Liver (tissue), 3 donors: ENCODE results near the gene RPL7A.

Source experiments
- ATF3 ChIP-seq: IDR thresholded peaks from 2 replicates; pipeline ENCODE4 v1.6.1; 2016; ENCODE audit warnings: antibody characterized with exemption
- CTCF ChIP-seq: fragments of 150-350 bp; IDR thresholded peaks from 2 replicates; pipeline ENCODE4 v1.5.1; 2017; ENCODE audit warnings: improper control_type of control experiment, low read depth, low read length; ENCODE audit not compliant: missing input control
- EGR1 ChIP-seq, 2 donors: IDR thresholded peaks; 2 replicates each; pipeline ENCODE4 v1.6.1; 2016 to 2018; ENCODE audit warnings: antibody characterized with exemption in 2 of 2, low read depth in 2 of 2
- GABPA ChIP-seq, 2 donors: IDR thresholded peaks in 1 of 2; conservative IDR thresholded peaks in 1 of 2; 2 replicates each; pipeline ENCODE4 v1.6.1; 2016; ENCODE audit warnings: antibody characterized with exemption in 2 of 2, mild to moderate bottlenecking in 1 of 2, moderate library complexity in 1 of 2
- MAX ChIP-seq: IDR thresholded peaks from 2 replicates; pipeline ENCODE4 v1.6.1; 2016; ENCODE audit warnings: antibody characterized with exemption
- NR2F2 ChIP-seq: IDR thresholded peaks from 2 replicates; pipeline ENCODE4 v1.6.1; 2016; ENCODE audit warnings: antibody characterized with exemption
- RAD21 ChIP-seq, 2 donors: IDR thresholded peaks; 2 replicates each; pipeline ENCODE4 v1.6.1; 2016; ENCODE audit warnings: antibody characterized with exemption in 2 of 2, mild to moderate bottlenecking in 2 of 2
- REST ChIP-seq: IDR thresholded peaks from 2 replicates; pipeline ENCODE4 v1.6.1; 2016; ENCODE audit warnings: antibody characterized with exemption, mild to moderate bottlenecking
- RXRA ChIP-seq, 2 donors: IDR thresholded peaks; 2 replicates each; pipeline ENCODE4 v1.6.1; 2017 to 2018; ENCODE audit warnings: antibody characterized with exemption in 2 of 2, mild to moderate bottlenecking in 1 of 2
- SP1 ChIP-seq: IDR thresholded peaks from 2 replicates; pipeline ENCODE4 v1.6.1; 2018; ENCODE audit warnings: antibody characterized with exemption, mild to moderate bottlenecking
- TAF1 ChIP-seq: conservative IDR thresholded peaks from 2 replicates; pipeline ENCODE4 v1.6.1; 2016; ENCODE audit warnings: antibody characterized with exemption, mild to moderate bottlenecking
- ZBTB33 ChIP-seq: IDR thresholded peaks from 2 replicates; pipeline ENCODE4 v1.6.1; 2016; ENCODE audit warnings: antibody characterized with exemption
- donor health status: healthy.
- donor health status: healthy.

- TF ChIP-seq CTCF (no peak), MAX (no peak), ZBTB33 (no peak), GABPA (IDR thresholded peaks at IDR 0.05 in 1 of 2, conservative IDR thresholded peaks at IDR 0.05 in 1 of 2) (no peak), TAF1 (no peak), EGR1 (IDR thresholded peaks at IDR 0.05; ENCODE audit: low read depth in 2 of 2) (no peak), REST (no peak), RXRA (IDR thresholded peaks at IDR 0.05) (no peak), ATF3 (no peak), SP1 (no peak), NR2F2 (no peak), RAD21 (IDR thresholded peaks at IDR 0.05) (no peak)
Measured at GRCh38 chr9:133331221-133331620, 16.8 kb upstream of the RPL7A start.
